ENCODE data around the gene SPG7.
A peak's percentile ranks its signal among the peaks of the same experiment; 100 is the strongest.

Gene SPG7

DNA sequence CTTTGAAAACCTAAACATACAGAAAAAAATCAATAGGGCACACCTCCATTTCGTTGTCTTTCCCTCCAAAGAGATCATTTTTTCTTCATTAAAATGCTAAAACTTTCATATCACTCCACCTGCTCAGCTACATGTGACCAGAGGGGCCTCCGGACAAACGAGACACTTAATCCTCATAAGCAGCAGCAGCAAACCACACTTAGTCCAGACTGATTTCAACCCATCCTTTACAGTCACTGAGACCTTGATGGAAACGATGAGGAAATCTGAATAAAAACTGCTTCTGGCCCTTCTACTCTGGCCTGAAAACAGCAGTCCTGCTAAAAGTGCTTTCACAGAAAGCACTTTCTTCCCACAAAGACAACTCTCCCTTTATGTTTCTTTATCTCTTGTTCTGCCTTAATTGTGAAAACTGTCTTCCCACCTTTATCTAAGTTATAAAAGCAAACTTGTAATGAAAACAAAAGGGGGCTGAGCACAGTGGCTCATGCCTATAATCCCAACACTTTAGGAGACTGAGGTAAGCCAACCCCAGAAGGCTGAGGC is 22.4 kb upstream of the SPG7 start:
- DNase-seq (ENCODE audit: low read depth), result no peak

DNA sequence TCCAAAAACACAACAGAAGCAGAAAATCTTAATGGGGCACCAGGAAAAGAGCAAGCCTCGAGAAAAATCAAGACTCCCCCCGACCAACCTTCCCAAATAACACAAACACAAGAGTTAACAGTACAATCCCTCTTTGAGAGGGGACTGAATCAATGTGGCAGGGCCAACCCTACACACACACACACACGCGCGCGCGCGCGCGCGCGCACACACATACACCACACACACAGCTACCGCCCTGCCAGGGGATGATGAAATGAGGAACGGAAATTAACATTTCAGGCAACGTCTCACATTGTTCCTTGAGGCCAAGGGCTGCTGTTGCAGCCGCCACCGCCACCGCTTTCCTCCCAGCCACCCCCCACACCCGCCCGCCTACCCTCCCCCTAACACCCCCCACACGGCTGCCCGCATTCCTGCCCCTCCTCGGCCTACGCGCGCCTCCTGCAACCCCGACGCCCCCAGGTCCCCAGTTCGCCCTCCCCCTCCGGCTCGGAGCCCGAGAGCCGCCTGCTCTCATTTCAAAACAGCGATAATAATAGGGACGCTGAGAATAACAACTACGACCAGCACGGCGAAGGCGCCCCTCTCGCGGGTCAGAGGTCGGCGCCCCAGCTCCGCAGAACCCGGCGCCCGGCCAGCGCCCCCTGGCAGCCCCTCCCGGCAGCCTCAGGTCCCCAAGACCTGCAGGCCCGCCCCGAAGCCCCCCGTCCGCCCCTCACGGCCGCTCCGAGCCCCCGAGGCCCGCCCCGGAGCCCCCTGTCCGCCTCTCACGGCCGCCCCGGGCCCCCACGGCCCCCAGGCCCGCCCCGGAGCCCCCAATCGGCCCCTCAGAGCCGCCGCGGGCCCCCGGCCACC is 18.9 kb upstream of the SPG7 start:
- peak; percentile 99 for DNase-seq (ENCODE audit: low read depth)

DNA sequence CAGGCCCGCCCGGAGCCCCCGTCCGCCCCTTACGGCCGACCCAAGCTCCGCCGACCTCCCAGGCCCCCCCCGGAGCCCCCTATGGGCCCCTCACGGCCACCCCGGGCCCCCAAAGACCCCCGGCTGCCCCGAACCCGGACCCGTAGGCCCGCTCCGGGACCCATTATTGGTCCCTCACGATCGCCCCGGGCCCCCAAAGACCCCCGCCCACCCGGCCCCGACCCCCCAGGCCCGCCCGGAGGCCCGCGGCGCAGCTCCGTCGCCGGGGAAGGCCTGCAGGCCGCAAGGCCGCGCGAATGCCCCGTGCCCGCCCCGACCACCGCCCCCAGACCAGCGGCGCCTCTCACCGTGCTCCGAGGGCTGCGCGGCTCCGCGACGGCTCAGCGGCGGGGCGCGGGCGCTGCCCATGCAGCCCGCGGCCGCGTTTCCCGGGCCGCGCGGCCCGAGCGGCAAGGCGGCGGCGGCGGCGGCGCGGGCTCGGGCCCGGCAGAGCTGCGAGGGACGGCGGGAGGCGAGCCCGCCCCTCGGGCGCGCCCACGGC is 18.2 kb upstream of the SPG7 start:
- no peak for DNase-seq (ENCODE audit: low read depth)

DNA sequence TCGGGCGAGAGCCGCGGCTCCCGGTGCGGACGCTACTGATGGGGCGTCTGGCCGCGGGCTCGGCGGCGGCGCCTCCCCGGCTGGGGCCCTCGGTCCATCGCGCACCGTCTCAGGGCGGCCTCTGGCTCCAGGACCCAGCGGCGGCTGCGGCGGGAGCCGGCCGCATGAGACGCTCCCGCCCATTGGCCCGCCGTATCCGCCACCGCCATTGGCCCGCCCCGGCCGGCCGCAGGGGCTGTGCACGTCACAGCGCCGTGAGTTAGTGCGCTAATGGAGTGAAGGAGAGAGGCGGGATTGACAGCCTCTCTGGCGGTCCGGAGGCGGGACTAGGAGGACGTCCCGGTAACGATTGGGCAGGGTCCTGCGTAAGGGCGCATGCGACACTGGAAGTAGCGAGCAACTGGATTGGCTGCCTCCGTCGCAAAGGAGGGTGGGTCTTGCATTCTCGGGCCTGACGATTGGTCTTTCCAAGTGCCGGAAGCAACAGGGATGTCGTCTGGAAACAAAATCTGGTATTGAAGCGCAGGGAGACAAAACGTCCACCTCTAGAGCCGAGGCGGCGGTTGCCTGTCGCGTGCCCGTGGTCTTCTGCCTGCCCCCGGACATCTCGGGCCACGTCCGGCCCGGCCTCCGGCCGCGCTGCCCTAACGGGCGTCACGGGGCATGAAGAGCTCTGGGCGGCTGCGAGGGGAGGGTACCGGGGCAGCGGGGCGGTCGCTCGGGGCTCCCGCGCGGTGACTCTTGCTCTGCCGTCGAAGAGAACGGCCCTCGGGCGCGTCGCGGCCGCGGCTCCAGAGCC is 17.6 kb upstream of the SPG7 start, which contains the start of gene ANKRD11:
ANKRD11 (minus strand) TSS at position 123 of the 799 bp plus-strand sequence. CDS start 173,542 bp downstream, outside the sequence.
- DNase-seq (ENCODE audit: low read depth), result peak; percentile 100

DNA sequence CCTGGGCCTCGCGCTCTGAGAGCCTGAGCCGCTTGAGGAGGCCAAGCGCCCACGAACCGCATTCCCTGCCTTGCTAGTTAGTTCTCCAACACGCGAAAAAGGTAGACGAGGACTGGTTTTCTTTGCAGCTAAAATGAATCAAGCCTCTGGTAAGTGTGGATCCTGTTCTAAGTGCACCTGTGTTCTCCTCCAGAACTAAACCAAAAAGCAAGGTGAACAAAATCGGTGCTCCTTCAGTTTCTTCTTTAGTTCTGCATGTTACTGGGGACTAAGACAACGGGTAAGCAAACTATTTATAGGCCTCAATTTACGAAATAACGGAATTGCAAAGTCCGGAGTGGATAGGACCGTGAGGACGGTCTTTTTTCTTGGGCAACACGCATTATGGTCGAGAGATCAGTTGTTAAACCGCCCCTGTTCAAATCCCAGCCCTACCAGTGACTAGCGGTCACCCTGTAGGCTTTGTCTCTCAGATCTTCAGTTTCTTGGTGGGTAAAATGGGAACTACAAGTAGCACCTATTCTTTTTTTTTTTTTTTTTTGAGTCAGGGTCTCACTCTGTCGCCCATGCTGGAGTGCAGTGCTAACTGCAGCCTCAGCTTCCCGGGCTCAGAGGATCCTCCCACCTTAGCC is 16.8 kb upstream of the SPG7 start:
- peak; percentile 55 for DNase-seq (ENCODE audit: low read depth)

DNA sequence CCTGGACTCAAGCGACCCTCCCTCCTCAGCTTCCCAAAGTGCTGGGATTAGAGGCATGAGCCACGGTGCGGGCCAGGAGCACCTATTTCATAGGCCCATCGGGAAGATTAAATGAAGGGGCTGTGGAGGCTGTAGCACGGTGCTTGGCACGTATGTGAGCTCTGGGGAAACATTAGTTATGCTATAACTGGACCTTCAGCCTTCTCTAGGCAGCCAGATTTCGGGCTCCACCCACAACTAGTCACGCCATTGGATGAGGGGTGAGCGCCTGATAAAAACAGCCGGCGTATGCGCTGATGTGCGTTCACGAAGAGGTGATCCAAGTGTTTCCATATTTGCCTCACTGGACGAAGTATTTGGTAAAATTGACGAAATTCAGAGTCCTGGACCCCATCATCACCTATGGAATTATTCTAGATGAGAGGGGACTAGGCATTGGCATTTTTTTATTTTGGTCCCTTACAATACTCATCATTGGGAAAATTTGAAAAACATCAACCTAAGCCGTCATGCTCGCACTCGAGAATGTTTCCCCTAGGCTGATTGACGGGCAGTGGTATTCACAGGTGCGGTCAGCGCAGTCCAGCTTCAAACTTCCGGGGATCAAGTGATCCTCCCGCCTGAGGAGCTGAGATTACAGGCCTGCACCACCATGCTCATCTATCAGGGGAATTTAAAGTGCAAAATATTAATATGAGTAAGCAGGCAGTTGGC is 16.1 kb upstream of the SPG7 start:
- DNase-seq (ENCODE audit: low read depth), result no peak

DNA sequence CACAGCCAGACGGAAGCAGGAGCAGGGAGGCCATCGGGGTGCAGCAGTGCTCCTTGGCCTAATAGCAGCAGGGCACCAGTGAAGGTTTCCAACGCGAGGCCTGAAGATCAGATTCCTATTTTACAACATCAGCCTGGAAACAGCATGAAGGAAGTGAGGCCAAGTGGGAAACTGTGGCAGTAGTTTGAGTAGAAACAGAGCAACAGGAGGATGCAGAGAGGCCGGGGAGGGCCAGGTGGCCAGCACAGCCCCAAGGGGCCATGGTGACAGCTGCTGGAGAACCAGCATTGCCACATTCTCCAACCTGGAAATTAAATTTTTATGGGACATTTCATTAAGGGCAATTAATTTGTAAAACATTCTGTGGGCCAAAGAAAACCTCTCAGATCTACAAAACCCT is 14.4 kb upstream of the SPG7 start:
- DNase-seq (ENCODE audit: low read depth), result no peak

DNA sequence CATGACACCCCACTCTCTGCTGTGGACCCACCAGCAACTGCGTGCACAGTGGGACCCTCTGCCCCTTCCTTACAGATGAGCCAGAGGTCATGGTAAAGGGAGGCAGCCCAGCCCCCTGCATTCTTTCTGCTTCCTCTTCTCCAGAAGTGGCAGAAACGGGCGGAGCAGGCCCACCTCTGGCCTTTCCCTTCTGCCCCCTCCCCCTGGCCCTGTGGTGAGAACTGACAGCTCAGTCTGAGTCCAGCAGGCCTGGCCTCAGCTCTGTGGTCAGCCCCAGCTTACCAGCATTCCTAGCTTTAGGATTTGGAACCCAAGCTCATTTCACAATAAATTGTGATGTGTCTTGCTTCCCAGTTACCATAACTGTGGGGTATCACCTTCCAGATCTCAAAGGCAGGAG is 13.1 kb upstream of the SPG7 start:
- peak; percentile 56 for DNase-seq (ENCODE audit: low read depth)

DNA sequence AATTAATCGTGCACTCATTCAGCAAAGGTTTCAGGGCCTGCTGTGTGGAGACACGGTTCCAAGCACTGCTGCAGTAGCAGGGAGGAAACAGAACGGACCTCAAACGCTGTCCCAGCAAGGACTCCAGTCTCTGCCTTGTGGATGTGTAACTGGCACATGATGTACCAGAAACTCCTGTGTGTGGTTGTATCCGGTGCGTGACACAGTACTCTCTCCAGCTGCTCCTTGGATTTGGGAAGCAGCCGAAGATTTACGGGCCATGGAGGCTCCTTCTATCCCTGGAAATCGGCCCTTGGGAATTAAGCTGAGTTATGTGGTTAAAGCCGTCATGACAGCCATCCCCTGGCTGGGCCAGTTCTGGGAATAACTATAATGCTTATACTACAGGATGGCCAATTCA is 9.4 kb upstream of the SPG7 start:
- DNase-seq (ENCODE audit: low read depth), result no peak

DNA sequence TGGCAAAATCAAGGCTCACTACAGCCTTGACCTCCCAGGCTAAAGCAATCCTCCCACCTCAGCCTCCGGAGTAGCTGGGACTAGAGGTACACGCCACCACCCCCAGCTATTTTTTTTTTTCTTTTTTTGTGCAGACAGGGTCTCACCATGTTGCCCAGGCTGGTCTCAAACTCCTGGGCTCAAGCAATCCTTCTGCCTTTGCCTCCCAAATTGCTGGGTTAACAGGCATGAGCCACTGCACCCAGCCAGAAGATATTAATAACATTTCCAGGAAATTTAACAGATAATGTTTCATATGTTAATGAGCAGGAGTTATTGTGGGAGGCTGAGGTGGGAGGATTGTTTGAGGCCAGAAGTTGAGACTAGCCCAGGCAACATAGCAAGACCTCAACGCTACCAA is 8.4 kb upstream of the SPG7 start:
- DNase-seq (ENCODE audit: low read depth), result no peak

DNA sequence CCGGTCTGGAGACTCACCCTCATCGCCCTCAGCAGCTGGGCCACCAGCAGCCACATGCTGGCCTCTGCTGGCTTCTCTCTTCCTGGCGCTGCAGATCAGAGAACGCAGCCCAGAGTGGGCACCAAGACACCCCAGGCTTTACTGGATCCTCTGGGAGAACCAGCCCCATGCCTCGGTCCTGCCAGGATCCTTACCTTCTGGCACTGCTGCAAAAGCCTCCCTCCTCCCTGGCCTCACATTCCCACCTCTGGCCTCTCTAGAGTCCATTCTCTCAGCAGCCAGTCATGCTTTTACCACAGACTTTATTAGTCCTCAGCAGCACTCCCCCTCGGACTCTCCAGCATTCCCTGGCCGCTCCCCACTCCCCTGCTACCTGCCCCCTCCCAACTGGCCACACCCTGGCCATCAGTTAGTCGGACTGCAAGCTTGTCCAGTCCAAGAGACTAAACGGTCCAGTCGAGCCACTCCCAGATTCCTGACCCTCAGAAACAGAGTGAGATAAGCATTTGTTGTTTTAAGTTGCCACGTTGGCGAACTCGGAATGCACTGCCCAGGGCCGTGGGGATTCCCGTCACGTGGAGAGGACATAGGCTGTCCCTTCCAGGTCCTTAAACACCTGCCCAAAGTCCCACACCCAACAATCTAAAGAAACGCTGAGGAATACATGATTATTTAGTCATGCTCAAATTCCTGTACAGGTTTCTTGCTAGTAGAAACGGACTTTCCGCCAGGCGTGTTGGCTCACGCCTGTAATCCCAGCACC is 5.9 kb upstream of the SPG7 start:
- no peak for DNase-seq (ENCODE audit: low read depth)

DNA sequence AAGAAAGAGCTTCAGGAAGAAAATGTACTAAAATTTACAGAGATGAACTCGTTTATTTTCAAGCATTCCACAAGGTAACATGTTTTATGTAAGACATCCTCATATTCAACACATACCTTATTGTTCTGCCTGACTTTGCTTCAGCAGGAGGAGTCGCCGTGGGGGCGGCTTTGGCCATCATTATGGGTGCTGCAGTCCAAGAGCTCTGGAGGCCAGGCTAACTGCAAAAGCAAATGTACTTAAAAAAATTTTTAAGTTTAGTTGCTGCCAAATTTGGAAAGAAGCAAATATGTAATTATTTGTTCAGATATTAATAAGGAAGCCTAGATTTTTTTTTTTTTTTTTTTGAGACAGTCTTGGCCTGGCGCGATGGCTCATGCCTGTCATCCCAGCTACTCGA is 4.1 kb upstream of the SPG7 start:
- no peak for DNase-seq (ENCODE audit: low read depth)

DNA sequence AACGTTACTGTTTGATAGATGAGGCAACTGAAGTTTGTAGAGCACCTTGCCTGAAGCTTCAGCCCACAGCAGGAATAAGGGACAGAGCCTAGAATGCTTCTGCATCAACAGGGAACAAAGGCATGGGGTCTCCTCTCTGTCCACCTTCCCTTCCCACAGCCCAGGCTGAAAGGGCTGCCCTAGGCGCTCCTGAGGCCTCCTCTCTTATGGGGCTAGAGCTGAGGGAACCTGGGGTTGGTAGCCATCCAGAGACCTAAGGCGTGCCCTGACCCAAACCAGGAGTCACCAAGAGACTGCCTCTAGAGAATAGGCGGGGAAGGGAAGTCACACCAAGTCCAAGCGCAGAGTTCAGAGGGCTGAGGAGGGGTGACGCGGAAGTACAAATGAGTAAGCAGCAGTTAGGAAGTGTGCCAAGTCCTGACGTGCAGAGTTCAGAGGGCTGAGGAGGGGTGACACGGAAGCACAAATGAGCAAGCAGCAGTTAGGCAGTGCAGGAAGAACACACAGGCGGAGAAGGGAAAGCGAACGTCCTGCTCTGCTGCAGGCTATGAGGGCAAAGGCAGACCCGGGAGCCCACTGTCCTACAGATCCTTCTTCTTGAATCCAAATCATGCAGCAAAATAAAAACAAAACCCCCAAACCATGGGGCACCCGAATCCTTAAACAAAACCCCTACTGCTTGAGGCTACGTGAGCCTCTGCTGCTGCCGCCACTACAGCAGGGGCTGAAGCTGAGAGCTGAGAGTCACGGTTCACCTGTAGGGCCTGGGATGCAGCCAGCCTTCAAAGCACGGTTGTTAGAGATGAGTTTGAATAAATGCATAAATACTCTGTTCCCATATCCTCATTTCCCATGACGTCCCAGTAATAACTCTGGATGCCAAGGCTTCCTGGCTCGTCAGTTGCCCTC is 2.7 kb upstream of the SPG7 start:
- peak; percentile 84 for DNase-seq (ENCODE audit: low read depth)

DNA sequence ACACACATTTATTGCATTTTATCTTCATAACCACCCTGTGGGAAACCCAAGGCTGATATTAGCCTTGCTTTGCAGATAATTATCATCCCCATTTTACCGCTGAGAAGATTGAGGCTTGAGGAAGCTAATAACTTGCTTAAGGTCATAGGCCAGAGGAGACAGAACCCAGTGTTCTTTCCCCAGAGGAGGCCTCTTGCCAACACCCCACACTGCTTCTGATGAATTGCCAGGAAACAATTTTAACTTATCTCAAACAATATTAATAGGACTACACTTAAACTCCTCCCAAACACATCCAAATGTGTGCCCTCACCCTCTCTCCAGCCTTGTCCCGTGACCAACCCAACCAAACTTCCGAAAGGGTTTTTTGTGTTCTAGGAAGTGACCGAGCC is 2.1 kb upstream of the SPG7 start:
- DNase-seq (ENCODE audit: low read depth), result peak; percentile 31

DNA sequence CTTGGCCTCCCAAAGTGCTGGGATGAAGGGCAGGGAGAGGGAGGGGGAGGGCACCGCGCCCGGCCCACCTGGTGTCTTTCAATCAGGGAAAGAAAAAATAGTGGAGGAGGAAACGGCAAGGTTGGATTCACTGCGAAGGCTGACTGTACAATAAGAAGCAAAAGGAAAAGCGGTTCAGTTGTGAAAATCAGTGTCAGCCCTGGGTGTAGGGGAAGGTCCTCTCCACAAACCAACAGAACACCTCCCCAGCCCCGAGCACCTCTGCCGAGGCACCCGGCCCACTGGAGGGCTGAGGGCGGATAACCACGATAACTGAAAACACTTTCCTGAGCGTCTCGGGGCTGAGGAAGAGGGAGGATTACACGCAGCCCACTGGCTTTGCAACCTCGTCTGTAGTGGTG is 1.4 kb upstream of the SPG7 start:
- no peak for DNase-seq (ENCODE audit: low read depth)

DNA sequence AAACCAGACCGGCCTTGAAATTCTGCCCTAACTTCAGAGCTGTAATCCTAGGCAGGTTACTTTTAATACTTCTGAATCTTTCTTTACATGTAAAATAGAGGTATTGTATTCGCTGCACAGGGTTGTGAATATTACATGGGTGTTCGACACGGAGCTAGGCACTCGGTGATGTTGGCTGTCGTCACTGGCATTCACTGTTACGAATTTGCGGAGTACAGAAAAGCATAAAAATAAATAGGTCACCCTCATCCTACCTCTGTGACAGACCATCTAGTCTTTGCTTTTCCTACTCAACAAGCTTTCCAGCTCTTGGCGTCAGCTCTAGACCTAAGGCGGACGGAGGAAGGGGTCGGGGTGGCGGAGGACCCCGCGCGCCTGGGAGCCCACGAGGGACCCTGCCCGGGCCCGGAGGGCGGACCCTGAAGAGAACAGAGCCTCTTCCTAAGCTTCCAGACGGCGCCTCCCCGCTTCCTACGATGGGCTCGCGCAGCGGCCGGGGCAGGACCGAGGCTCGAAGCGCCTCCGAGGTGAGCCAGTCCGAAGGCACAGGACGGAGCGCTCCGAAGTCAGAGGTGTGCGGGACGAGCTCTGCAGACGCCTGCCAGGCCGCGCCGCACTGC is 879 bp upstream of the SPG7 start:
- DNase-seq (ENCODE audit: low read depth), result no peak

DNA sequence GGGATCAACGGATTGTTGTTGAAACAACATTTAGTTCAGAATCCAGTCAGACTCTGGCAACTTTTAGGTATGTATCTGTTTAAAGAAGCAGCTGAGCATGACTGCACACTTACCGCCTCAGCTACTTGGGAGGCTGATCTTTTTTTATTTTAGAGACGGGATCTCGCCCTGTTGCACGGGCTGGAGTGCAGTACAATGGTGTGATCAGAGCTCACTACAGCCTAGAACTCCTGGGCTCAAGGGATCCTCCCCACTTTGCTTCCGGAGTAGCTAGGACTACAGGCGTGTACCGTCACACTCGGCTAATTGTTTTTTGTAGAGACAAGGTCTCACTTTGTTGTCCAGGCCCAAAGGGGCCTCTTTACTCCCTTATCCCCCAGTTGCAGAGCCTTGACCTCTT is 2.3 kb downstream of the SPG7 start:
- no peak for DNase-seq (ENCODE audit: low read depth)

DNA sequence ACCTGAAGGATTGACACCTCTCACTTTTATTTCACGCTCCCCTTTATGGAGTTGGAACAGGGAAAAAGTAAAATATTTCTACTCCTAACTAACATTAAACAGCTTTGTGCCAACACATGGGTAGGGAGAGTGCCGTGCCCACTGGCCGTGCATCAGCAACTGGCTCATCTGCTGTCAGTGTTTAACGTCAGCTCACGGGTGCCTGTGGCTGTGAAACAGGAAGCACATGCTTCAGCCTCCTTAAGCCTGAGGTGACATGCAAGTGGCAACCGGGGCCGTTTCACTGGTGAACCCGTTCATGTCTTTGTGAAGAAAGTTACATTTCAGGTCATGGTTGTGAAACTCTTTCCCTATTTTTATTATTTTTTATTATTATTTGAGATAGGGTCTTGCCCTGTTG is 3.2 kb downstream of the SPG7 start:
- DNase-seq (ENCODE audit: low read depth), result no peak

DNA sequence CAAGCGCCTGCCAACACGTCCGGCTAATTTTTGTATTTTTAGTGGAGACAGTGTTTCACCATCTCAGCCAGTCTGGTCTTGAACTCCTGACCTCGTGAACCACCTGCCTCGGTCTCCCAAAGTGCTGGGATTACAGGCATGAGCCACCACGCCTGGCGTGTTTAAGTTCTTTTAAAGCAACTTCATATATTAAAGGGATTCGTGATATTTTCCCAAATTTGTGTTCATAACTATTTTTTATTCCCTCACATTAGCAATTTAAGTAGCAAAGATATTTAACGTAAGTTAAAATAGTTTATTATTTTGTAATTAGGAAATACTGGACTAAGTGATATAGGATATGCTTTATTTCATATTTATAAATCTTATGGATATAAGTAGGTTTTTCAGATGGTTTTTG is 4.2 kb downstream of the SPG7 start:
- DNase-seq (ENCODE audit: low read depth), result no peak
